Spinal cord (tissue), 10 donors: Measurements from ENCODE around the gene OSER1. TPM values are rescaled to one million over a fixed set of nuclear protein-coding genes. Genes with fewer than 3 reads are reported as not detected.

Experiments used
- DNase-seq, 6 donors: peaks; one replicate each; pipeline versions ENCODE4 v3.0.0 to v3.0.0-alpha.2; 2013 to 2015; ENCODE audit warnings: low spot score in 6 of 6, low read depth in 4 of 6
- H3K27ac ChIP-seq: one replicate; pipeline ENCODE4 v1.5.1; 2013; ENCODE audit warnings: low read depth, low read length, control low read depth
- H3K27me3 ChIP-seq: one replicate; pipeline ENCODE4 v1.6.1; 2013; ENCODE audit warnings: low read length; ENCODE audit not compliant: control insufficient read depth, insufficient read depth
- H3K36me3 ChIP-seq: one replicate; pipeline ENCODE4 v1.6.1; 2013; ENCODE audit warnings: low read length; ENCODE audit not compliant: control insufficient read depth, insufficient read depth
- H3K4me1 ChIP-seq: one replicate; pipeline ENCODE4 v1.6.1; 2013; ENCODE audit warnings: low read length; ENCODE audit not compliant: control insufficient read depth, insufficient read depth
- H3K4me3 ChIP-seq: one replicate; pipeline ENCODE4 v1.5.1; 2013; ENCODE audit warnings: low read depth, low read length, control low read depth
- H3K9me3 ChIP-seq: one replicate; pipeline ENCODE4 v1.6.1; 2013; ENCODE audit warnings: low read length; ENCODE audit not compliant: control insufficient read depth, insufficient read depth
- WGBS: methylation state at CpG from one replicate; pipeline ENCODE4 v1.1.5; 2013; ENCODE audit warnings: missing lambda C conversion rate; ENCODE audit not compliant: insufficient coverage; 5-methylcytosine and 5-hydroxymethylcytosine counted together
- polyA plus RNA-seq, 2 donors: library from polyadenylated mRNA; unstranded; fragments of 120-200 nt; gene quantifications; one replicate each; pipeline ENCODE4 v1.2.1, GENCODE V29; 2013; ENCODE audit not compliant: insufficient read length in 2 of 2
- total RNA-seq, 2 donors: library from RNA; depleted of rRNA in 1 of 2; stranded (reverse); fragments of 120-200 nt in 1 of 2; fragments of >200 nt in 1 of 2; gene quantifications; one replicate each; pipeline versions ENCODE4 v1.2.3 to v1.2.4, GENCODE V29; 2013 to 2014
- donor health status: healthy.

The OSER1 gene
- total and polyA plus RNA-seq, 4 donors, result 31.4 to 38.1 (median 34.6) TPM

- no peak overlapping the region for H3K27ac ChIP-seq
- no peaks in the 10 kb centered on the region for H3K4me1 ChIP-seq
- H3K27me3 ChIP-seq, result no peaks in the 10 kb centered on the region
- WGBS, result 58% methylated on average over 7 of the region's 10 CpGs
- H3K36me3 ChIP-seq, result no peaks in the 10 kb centered on the region
- H3K9me3 ChIP-seq, result no peaks in the 10 kb centered on the region
- no peak overlapping the region for H3K4me3 ChIP-seq
- DNase-seq, result no peak
These were observed 21.3 kb upstream of the OSER1 start for GRCh38 chr20:44231713-44232468.

GRCh38 chr20:44231193-44231592 is 20.6 kb upstream of the OSER1 start:
- no peaks in the 10 kb centered on the region for H3K36me3 ChIP-seq
- H3K4me1 ChIP-seq, result no peaks in the 10 kb centered on the region
- H3K9me3 ChIP-seq, result no peaks in the 10 kb centered on the region
- WGBS, result 74% methylated on average over 7 of the region's 7 CpGs
- no peak for DNase-seq
- no peak overlapping the region for H3K4me3 ChIP-seq
- H3K27me3 ChIP-seq, result no peaks in the 10 kb centered on the region
- H3K27ac ChIP-seq, result no peak overlapping the region

DNA sequence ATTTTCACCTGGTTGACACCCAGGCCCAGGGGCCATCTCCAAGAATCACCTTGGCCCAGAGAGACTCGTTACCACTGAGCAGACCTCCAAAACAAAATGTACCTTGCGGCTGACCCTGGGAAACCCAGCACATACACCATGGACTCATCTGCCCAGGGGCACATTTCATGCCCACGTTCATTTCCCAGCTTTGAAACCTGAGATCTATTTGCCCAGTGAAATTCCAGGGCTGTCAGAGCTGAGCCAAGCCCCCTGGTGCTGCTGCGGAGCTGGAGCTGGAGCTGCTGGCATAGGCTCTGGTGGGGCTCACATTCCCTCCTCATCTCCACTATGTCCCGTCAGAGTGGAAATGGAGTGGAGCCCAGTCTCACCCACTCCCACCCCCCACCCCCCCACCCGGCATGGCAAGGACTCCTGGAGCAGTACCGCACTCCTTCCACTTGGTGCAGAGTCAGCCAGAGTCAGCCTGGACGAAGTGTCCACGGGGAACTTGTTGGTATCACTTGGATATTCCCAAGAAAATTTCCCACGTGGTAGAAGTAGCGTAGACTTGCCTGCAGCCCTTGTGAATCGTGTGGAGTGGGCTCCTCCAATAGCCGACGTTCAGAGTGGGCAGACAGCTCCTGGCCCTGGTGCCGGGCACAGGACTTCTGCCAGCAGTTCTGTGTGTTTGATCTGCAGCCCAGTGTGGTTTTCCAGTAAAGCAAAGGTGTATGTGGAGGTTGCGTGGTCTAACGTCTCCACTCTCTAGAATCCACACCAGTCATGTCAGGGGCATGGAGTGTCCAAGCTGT is 18.1 kb upstream of the OSER1 start:
- WGBS, result 74% methylated on average over 11 of the region's 17 CpGs
- no peaks in the 10 kb centered on the region for H3K27me3 ChIP-seq
- H3K36me3 ChIP-seq, result no peaks in the 10 kb centered on the region
- no peak overlapping the region for H3K4me3 ChIP-seq
- H3K9me3 ChIP-seq, result no peaks in the 10 kb centered on the region
- no peak for DNase-seq
- H3K4me1 ChIP-seq, result no peaks in the 10 kb centered on the region
- no peak overlapping the region for H3K27ac ChIP-seq

DNA sequence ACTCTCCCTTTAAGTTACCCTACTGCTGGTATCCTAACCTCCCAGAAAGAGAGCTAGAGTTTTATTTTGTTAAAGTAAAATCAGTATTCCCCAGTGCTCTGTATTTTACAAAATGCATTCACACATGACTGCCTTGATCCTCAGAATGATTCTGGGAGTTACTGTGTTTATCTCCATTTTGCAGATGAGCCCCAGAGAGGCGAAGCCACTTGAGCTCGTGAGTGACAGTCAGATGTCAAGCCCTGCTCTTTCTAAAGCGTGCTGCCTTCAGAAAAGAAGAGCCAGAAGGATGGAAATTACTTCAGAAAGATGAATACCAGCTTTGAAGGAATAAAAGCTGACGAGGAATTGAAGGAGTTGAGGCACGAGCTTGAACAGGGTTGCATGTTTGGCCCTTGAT is 14.1 kb upstream of the OSER1 start:
- WGBS, result 82% methylated on average over 5 of the region's 5 CpGs

DNA sequence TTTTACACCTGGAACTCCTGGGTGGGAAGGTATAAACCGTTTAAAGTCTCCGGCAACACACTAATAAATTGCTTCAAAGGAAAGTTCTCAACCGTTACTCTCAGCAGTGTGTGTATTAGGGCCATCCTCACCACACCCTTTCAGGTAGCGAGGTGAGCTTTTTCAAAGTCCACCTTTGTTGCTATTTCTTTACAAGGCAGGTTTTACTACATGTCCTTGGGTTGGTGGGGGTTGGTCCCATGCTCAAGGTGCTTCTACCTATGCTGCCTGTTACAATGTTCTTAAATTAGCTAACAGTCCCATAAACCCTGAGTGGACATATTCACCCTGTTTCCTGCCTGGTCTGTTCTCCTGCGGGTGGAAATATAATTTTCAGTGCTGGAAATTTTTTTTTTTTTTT is 13.2 kb upstream of the OSER1 start:
- WGBS, result no CpG with 5 or more reads among the region's 5 CpGs
- Histone ChIP-seq H3K27ac (no peak overlapping the region), H3K4me1 (no peaks in the 10 kb centered on the region), H3K4me3 (no peak overlapping the region), H3K9me3 (no peaks in the 10 kb centered on the region), H3K36me3 (peaks cover 8% of the 10 kb centered on the region), H3K27me3 (no peaks in the 10 kb centered on the region)
- no peak for DNase-seq

More for the DNA sequence above, 14.1 kb upstream of the OSER1 start:
- H3K27me3 ChIP-seq, result no peaks in the 10 kb centered on the region
- H3K36me3 ChIP-seq, result peaks cover 8% of the 10 kb centered on the region
- DNase-seq, result no peak
- H3K4me1 ChIP-seq, result no peaks in the 10 kb centered on the region
- no peak overlapping the region for H3K4me3 ChIP-seq
- no peak overlapping the region for H3K27ac ChIP-seq
- no peaks in the 10 kb centered on the region for H3K9me3 ChIP-seq

DNA sequence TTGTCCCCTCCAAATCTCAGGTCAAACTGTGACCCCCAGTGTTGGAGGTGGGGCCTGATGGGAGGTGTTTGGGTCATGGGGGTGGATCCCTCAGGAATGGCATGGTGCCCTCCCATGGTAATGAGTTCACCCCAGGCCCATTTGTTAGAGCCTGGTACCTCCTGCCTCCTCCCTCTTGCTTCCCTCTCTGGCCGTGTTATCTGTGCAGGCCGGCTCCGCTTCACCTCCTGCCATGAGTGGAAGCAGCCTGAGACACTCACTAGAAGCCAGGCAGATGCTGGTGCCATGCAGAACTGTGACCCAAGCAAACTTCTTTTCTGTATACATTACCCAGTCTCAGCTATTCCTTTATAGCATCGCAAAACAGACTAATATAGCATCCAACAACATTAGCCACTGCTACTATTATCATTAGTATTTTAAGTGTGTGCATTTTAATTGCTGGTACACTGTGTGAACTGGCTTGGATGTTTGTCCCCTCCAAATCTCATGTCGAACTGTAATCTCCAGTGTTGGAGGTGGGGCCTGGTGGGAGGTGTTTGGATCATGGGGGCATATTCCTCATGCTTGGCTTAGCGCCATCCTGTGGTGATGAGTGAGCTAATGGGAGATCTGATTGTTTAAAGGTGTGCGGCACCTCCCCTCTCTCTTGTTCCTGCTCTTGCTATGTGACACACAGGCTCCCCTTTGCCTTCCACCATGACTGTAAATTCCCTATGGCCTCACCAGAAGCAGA is 12.2 kb upstream of the OSER1 start:
- H3K4me1 ChIP-seq, result no peaks in the 10 kb centered on the region
- peaks cover 8% of the 10 kb centered on the region for H3K36me3 ChIP-seq
- no peak overlapping the region for H3K4me3 ChIP-seq
- no peak for DNase-seq
- no peaks in the 10 kb centered on the region for H3K9me3 ChIP-seq
- no peak overlapping the region for H3K27ac ChIP-seq
- WGBS, result 53% methylated on average over 4 of the region's 7 CpGs
- H3K27me3 ChIP-seq, result no peaks in the 10 kb centered on the region

DNA sequence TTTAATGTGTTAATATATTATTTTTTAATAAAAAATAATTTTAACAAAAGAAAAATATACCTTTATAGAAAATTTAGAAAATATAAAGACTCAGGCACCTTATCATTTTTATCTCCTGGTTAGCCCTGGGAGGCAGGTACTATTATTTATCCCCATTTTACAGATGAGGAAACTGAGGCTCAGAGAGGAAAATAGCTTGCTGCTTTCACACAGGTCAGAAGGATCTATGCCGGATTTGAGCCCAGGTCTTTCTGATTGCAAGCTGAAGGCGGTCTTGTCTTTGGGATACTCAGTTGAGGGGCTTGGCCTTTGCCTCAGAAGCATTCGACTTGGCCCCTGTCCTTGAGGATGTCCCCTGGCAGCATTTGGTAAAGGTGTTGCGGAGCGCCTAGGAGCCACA is 11.5 kb upstream of the OSER1 start:
- 95% methylated on average over 5 of the region's 5 CpGs for WGBS
- Histone ChIP-seq H3K36me3 (peaks cover 8% of the 10 kb centered on the region), H3K4me3 (no peak overlapping the region), H3K27me3 (no peaks in the 10 kb centered on the region), H3K9me3 (no peaks in the 10 kb centered on the region), H3K4me1 (no peaks in the 10 kb centered on the region), H3K27ac (no peak overlapping the region)
- DNase-seq, result no peak

- Histone ChIP-seq H3K36me3 (peaks cover 10% of the 10 kb centered on the region), H3K27ac (no peak overlapping the region), H3K4me3 (no peak overlapping the region), H3K4me1 (no peaks in the 10 kb centered on the region), H3K9me3 (no peaks in the 10 kb centered on the region), H3K27me3 (no peaks in the 10 kb centered on the region)
- 93% methylated on average over 2 of the region's 3 CpGs for WGBS
- no peak for DNase-seq
These were observed 10.9 kb upstream of the OSER1 start for GRCh38 chr20:44221368-44221954.

- 87% methylated on average over 5 of the region's 6 CpGs for WGBS
- Histone ChIP-seq H3K4me1 (no peaks in the 10 kb centered on the region), H3K4me3 (no peak overlapping the region), H3K27ac (no peak overlapping the region), H3K27me3 (no peaks in the 10 kb centered on the region), H3K9me3 (no peaks in the 10 kb centered on the region), H3K36me3 (peaks cover 16% of the 10 kb centered on the region)
- no peak for DNase-seq
These were observed 9.2 kb upstream of the OSER1 start for GRCh38 chr20:44219791-44220190.
